ENCODE measurements around the gene NRG3. TPM values are rescaled to one million over a fixed set of nuclear protein-coding genes. Genes with fewer than 3 reads are reported as not detected.

The NRG3 gene
- total RNA-seq, 1 donor from 2014 or later = 2.6 TPM

GRCh38 chr10:82934947-82935346, 1060.0 kb downstream of the NRG3 start:
- ATAC-seq = no peak
- no peaks in the 10 kb centered on the region for H3K9me3 ChIP-seq
- no peaks in the 10 kb centered on the region for H3K27me3 ChIP-seq (ENCODE audit: low read depth)
- TF ChIP-seq, protein P1, sequence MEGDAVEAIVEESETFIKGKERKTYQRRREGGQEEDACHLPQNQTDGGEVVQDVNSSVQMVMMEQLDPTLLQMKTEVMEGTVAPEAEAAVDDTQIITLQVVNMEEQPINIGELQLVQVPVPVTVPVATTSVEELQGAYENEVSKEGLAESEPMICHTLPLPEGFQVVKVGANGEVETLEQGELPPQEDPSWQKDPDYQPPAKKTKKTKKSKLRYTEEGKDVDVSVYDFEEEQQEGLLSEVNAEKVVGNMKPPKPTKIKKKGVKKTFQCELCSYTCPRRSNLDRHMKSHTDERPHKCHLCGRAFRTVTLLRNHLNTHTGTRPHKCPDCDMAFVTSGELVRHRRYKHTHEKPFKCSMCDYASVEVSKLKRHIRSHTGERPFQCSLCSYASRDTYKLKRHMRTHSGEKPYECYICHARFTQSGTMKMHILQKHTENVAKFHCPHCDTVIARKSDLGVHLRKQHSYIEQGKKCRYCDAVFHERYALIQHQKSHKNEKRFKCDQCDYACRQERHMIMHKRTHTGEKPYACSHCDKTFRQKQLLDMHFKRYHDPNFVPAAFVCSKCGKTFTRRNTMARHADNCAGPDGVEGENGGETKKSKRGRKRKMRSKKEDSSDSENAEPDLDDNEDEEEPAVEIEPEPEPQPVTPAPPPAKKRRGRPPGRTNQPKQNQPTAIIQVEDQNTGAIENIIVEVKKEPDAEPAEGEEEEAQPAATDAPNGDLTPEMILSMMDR (IDR thresholded peaks at IDR 0.05) = no peak
- no peak overlapping the region for H3K27ac ChIP-seq
- intact Hi-C loops (cut with DNase I) = no loop called here
- no peaks in the 10 kb centered on the region for H3K36me3 ChIP-seq
- no peak for DNase-seq
- H3K4me3 ChIP-seq = no peak overlapping the region
- H3K4me1 ChIP-seq = no peaks in the 10 kb centered on the region

DNA sequence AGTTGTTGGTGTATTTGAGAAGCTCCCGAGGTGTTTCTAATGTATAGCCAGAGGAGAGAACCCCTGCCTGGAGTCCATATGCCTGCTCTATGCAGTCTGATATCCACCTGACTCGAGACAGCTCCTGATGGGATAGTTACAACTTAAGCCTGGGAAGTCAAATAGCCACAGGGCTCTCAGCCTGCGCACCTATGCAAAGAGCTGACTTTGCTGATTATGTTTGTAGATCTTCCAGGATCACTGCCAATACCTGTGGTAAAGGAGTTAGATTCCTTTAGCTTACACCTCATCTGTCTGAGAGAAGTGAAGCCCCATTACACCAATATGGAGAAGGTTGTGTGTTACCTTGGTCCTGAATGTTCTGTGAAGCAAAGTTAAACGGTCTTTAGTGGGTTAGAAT, 1063.3 kb downstream of the NRG3 start:
- TF ChIP-seq, protein P1 (IDR thresholded peaks at IDR 0.05) = no peak
- Histone ChIP-seq H3K4me1 (peaks cover 3% of the 10 kb centered on the region), H3K27ac (no peak overlapping the region), H3K4me3 (no peak overlapping the region), H3K27me3 (ENCODE audit: low read depth) (no peaks in the 10 kb centered on the region), H3K36me3 (no peaks in the 10 kb centered on the region), H3K9me3 (no peaks in the 10 kb centered on the region)
- ATAC-seq (no peak), DNase-seq (no peak)
- intact Hi-C loops (cut with DNase I) = no loop called here

DNA sequence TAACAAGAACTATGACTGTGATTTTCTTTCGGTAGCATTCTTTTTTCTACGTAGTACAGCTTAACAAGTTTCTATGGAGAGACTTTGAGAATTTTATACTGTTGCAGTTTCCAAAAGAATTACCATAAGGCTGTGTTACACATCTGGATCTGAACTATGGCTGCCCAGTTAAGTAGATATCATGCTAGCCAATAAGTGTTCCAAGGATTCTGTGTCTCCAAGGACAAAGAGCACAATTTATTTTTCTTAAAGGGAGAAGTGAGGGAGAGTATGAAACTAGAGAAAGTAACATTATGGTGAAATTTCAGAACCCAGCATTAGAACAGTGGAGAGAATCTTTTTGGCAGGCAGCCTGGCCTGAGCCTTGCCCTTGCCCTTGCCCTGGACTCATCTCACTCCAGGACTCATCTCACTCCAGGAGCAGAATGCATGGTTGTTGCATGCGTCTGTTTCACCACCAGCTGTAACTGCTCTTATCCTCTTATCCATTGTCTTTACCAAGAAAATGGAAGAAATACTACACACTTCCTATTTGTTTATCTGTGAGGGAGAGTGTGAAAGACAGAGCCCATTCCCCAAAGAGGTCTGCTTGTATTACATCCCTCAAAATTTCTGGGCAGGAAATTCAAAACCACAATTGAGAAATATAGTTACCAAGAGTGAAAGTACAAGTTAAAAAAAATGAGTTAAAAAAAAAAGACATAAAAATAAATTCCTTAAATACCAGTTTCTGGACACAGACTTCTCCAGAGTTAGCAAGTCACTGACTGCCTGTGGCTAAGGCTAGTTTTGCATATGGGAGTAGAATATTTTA, 1067.5 kb downstream of the NRG3 start:
- DNase-seq (no peak), ATAC-seq (peak; percentile 57 to 88)
- peaks cover 3% of the 10 kb centered on the region for H3K4me1 ChIP-seq
- H3K27me3 ChIP-seq (ENCODE audit: low read depth) = no peaks in the 10 kb centered on the region
- H3K9me3 ChIP-seq = no peaks in the 10 kb centered on the region
- TF ChIP-seq, protein P1 (IDR thresholded peaks at IDR 0.05) = no peak
- H3K4me3 ChIP-seq = no peak overlapping the region
- H3K36me3 ChIP-seq = no peaks in the 10 kb centered on the region
- H3K27ac ChIP-seq = peak overlapping the region; percentile 5
- intact Hi-C loops (cut with DNase I) = no loop called here

- no peaks in the 10 kb centered on the region for H3K27me3 ChIP-seq (ENCODE audit: low read depth)
- ATAC-seq (no peak), DNase-seq (no peak)
- H3K9me3 ChIP-seq = no peaks in the 10 kb centered on the region
- H3K27ac ChIP-seq = no peak overlapping the region
- peaks cover 3% of the 10 kb centered on the region for H3K4me1 ChIP-seq
- intact Hi-C loops (cut with DNase I) = no loop called here
- H3K36me3 ChIP-seq = no peaks in the 10 kb centered on the region
- TF ChIP-seq, protein P1 (IDR thresholded peaks at IDR 0.05) = no peak
- H3K4me3 ChIP-seq = no peak overlapping the region
Observed at GRCh38 chr10:82943142-82943541, 1068.1 kb downstream of the NRG3 start.

- TF ChIP-seq, protein P1 (IDR thresholded peaks at IDR 0.05) = no peak
- Histone ChIP-seq H3K9me3 (no peaks in the 10 kb centered on the region), H3K36me3 (no peaks in the 10 kb centered on the region), H3K4me1 (no peaks in the 10 kb centered on the region), H3K4me3 (no peak overlapping the region), H3K27me3 (ENCODE audit: low read depth) (no peaks in the 10 kb centered on the region), H3K27ac (no peak overlapping the region)
- DNase-seq (no peak), ATAC-seq (no peak)
- intact Hi-C loops (cut with DNase I) = no loop called here
Observed at GRCh38 chr10:82949816-82950575, 1075.0 kb downstream of the NRG3 start.
